Left lobe of liver (tissue), 2 donors: ENCODE results near the gene IL4I1. TPM values are rescaled to one million over a fixed set of nuclear protein-coding genes. Genes with fewer than 3 reads are reported as not detected.
A peak's percentile ranks its signal among the peaks of the same experiment; 100 is the strongest.

Experiments
- ATAC-seq: fragments of 200-7000 bp; cut with Tn5 transposase; one replicate; pipeline ENCODE4 v1.9.1; 2020; ENCODE audit warnings: mild to moderate bottlenecking, moderate library complexity
- DNase-seq: peaks from one replicate; pipeline ENCODE4 v3.0.0-alpha.2; 2020; ENCODE audit warnings: low spot score
- total RNA-seq: library from RNA; stranded (reverse); gene quantifications from one replicate; pipeline ENCODE4 v1.2.1, GENCODE V29; 2021
- donor health status: DM: no; HTN: no; CAD: no; lungs with moderate emphysema.
- donor health status: DM: no; HTN: yes; CAD: no.

Gene IL4I1
- total RNA-seq, 1 donor from 2014 or later: 0.13 TPM

DNA sequence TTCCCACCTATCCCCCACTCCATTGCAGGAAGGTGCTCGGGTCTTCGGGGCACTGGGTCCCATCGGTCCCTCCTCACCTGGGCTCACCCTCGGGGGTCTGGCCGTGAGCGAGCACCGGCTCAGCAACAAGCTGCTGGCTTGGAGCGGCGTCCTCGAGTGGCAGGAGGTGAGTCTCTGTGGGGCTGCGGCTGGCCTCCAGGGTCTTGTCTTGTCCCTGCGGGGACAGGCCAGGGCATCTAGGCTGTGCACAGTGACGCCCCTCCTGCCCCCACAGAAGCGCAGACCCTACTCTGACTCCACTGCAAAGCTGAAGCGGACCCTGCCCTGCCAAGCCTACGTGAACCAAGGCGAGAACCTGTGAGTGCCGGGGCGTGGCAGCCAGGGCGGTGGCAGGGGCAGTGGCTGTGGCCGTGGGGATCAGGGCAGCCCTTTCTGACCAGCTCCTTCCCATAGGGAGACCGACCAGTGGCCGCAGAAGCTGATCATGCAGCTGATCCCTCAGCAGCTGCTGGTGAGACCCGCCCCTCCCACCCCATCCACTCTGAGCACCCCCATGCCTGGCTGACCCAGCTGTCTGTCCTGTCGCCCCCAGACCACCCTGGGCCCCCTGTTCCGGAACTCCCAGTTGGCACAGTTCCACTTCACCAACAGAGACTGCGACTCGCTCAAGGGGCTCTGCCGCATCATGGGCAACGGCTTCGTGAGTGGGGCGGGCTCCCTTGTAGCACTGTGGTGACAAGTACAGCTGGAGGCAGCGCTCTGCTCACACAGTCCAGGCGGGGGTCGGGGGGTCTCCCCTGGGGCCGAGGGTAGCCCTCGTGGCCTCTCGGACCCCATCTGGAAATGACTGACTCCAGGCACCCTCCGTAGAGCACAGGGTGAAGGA, 42.1 kb downstream of the IL4I1 start:
- DNase-seq (peak; percentile 53), ATAC-seq (no peak)

DNA sequence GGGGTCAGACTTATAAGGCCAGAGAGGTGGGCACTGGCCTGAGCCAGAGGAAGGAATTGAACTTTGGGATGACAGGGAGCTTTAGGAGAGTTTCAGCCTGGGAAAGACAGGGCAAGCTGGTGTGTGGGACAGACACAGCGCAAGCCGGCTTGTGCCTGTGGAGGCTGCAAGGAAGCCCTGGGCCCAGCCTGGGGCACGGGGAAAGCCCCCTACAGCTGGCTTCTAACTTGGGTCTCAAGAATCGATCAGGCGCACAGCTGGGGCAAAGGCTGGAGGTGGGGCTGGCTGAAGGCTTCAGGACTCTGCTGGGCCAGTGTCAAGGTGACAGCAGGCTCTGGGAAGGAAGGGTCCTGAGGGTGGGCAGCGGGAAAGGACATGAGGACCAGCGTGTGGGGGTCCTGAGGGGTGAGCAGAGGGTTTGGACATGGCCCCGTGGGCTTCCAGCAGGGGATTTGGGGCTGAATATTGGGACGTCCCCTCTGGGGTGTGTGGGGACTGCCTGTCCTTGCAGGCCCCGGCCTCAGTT, 42.8 kb downstream of the IL4I1 start:
- no peak for ATAC-seq
- no peak for DNase-seq

DNA sequence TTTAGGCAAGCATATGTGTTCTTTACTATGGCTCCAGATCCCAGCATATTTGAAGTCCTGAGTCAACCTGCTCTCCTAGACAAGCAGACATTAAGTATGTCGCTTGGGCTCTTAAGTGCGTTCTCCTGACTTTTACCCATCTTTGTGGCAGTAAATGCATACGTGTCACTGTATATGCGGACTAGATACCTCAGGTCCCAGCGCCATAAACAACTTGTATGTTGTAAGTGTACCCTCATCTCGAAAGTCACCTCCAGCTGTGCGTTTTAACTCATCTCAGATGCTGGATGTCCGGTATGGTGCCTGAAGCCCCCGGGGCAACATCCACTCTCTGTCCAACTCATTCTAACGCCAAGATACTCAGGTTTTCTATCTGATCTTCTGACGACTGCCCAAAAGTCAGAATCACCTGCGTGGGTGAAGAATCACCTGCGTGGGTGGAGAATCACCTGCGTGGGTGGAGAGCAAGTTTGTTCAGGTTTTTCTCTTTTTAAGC, 44.0 kb downstream of the IL4I1 start:
- ATAC-seq (no peak), DNase-seq (no peak)

DNA sequence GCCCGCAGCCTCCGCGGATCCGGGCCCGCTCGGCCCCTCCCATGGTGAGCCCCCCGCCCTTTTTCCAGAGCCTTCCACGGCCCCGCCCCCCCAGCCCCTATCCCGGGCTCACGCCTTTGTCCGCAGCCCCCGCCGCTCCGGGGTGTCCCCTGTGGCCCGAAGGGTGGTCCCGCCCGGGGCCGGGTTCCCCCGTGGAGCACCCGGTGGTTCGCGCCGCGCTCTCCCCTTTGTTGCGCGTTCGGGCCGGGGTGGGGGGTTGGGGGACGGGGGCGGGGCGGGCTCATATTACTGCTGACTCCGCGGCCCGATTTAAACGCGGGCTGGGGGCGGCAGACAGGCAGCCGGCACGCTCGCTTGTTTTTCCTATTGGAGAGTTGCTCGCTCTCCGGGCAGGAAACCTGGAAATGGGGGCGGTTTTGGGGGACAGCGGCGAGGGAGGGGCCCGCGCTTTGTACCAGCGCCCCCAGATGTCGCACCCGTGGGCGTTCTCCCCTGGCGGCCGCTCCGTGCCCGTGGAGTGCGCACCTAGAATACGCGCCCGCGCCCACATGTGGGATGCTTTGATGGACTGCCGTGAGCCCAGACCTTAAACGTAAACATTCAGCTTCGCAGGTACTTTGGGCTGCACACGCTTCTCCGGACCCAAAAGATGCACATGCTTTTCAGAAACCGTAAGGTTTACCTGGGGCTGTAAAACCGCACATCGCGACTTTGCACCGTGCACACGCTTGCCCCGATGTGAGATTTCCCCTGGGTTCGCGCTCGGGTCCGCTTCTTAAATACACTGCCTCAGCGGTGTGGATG, 45.0 kb downstream of the IL4I1 start:
- DNase-seq (no peak), ATAC-seq (peak; percentile 3)

DNA sequence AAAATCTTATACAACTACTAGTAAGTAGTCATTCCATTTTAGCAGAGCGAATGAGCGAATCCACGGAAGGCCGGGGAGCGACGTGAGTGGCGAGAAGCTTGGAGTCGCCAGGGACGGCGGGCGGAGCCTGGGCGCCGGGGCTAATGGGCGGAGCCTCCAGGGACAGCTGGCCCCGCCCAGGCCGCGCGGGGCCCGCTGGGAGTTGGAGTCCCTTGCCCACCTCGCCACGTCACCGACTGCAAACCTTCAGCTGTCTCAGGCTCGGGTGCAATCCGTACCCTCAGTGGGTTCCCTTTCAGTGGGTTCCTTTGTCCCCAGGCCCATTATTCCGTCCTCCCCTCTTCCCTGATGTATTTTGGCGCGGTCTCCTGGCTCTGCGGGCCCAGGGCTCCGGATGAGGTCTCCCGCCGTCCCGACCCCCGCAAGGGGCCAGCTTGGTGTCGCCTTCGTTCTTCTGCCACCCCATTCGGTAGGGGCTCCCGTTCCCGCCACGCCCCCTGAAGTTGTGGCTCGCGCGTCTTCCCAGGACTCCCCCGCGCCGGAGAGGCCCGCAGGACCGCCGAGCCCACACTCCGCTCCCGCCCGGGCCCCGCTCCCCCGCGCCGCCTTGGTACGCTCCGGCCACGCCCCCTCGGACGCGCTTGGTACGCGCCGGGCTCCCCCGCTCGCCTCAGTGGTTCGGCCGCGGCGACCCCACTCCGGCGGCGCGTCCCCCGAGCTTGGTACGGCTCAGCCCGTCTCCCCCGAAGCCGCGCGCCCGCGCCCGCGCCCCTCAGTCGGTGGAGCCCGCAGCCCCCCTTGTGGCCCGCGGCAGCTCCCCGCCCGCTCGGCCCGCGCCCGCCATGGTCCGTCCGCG, 46.0 kb downstream of the IL4I1 start, which contains the start of gene PTOV1:
Gene PTOV1, plus strand, starts transcription at position 673 of the 856 bp plus-strand sequence.
- DNase-seq (peak; percentile 93), ATAC-seq (peak; percentile 93)

DNA sequence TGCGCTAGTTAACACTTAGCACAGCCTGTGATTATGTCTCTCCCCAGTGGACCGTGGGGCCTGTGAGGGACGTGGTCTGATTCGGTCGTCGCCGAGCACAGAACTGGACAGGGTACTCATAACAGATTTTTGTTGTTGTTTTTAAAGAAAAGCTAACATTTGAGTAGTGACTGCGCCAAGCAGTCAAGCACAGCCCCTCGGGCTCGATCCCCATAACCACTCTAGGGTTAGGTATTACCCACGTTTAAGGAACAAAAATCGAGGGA, 46.5 kb downstream of the IL4I1 start:
- no peak for ATAC-seq
- DNase-seq: no peak

DNA sequence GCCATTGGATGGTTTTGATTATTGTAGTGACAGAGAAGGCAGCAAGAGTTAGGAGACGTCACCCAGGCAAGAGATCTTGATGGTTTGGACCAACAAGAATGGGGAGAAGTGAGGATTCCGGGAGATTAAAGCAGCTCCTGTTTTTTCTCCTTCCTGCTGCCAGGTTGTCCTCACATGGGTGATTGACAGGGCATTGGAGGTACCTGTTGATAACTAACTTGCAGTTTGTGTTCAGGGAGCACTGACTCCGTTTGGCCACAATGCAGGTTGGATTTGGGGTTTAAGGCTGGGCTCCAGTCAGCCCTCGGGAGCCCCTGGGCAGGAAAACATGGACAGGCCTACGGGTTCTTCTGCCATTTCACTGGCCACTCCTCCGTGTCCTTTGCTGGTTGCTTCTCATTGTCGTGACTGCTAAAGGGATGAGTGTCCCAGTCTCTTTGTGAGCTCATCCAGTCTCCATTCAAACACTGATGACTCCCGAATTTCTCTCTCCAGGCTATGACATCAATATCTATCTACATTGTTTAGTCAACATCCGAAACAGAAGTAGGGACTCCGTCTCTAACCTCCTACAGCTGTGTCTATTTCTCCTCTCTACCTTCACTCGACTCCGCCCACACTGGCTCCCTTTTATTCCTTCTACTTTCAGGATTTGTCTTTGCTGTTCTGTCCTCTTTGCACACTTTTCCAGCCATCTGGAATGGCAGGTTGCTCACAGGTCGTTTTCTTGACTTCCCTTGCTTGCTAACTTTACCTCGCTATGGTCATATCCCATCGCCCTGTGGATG, 47.1 kb downstream of the IL4I1 start:
- DNase-seq (no peak), ATAC-seq (no peak)

DNA sequence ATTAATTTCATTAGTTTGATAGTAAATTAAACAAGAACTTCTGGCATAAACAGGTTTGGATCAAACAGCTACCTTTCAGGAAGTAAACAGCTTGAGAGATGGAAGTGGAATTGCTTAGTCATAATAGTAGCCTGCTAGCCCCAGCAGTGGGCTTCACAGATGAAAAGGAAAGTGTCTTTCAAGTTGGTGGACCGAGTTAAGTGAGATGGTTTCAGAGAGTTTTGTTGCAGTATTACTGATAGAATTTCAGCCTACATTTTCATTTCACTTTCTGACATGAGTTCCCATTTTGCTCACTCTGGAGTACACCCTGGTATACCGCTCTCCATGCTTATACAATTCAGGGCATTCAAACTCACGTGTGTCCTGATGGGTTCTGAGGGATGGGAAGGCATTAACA, 47.7 kb downstream of the IL4I1 start:
- ATAC-seq (no peak), DNase-seq (no peak)

DNA sequence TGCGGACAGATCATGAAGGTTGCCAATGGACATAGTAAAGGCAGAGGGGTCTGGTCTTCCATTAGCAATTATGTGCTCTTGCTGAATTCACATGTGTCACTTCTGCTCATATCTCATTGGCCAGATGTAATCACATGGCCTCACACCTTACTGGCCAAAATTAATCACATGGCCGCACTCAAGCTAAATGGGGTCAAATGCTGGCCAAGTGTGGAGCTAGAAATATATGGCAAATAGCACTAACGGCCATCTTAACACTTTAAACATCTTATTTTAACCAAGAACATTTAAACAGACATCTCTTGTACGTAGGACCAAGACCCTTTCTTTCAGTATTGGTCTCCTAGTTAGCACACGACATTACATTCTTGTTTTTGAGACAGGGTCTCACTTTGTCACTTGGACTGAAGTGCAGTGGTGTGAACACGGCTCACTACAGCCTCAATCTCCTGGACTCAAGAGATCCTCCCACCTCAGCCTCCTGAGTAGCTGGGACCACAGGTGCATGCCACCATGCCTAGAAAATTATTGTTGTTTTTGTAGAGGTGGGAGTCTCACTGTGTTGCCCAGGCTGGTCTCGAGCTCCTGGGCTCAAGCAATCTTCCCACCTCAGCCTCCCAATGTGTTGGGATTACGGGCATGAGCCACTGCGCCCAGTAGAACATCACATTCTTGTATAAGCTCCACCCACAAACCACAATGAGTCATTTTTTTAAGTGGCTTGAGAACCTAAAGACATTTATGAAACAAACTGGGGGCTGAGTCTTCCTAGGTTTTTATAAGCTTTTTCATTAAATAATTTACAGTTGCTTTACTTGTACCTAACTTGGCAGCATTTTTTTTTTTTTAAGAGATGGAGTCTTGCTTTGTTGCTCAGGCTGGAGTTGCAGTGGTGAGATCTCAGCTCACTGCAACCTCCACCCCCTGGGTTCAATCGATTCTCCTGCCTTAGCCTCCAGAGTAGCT, 48.7 kb downstream of the IL4I1 start:
- ATAC-seq: no peak
- DNase-seq: no peak

DNA sequence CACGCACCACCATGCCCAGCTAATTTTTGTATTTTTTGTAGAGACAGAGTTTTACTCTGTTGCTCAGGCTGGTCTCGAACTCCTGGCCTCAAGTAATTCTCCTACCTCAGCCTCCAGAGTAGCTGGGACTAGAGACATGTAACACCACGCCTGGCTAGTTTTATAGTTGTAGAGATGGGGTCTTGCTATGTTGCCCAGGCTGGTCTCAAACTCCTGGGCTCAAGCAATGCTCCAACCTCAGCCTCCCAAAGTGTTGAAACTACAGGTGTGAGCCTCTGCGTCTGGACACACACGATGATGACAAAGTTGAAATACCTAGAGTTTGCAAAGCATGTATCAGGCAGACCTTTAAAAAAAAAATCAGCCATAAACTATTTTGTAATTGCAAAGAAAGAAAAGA, 50.3 kb downstream of the IL4I1 start:
- DNase-seq: no peak
- no peak for ATAC-seq

DNA sequence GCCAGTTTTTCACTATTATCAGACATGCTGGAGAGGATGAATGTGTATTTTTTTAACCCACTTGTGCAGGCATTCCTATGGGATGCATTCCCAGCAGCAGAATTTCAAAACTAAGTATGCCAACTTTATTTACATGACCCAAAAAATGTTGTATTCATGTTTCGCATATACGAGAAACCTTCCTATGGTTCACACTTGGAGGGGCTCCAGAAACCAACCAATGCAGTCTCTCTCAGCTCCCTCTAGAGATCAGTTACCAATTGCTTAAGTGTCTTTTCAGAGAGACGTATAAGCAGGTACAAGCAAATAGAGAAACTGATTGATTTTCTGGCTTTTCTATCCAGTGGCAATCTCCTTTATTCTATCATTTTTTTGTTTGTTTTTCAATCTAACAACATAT, 51.3 kb downstream of the IL4I1 start:
- no peak for ATAC-seq
- no peak for DNase-seq

DNA sequence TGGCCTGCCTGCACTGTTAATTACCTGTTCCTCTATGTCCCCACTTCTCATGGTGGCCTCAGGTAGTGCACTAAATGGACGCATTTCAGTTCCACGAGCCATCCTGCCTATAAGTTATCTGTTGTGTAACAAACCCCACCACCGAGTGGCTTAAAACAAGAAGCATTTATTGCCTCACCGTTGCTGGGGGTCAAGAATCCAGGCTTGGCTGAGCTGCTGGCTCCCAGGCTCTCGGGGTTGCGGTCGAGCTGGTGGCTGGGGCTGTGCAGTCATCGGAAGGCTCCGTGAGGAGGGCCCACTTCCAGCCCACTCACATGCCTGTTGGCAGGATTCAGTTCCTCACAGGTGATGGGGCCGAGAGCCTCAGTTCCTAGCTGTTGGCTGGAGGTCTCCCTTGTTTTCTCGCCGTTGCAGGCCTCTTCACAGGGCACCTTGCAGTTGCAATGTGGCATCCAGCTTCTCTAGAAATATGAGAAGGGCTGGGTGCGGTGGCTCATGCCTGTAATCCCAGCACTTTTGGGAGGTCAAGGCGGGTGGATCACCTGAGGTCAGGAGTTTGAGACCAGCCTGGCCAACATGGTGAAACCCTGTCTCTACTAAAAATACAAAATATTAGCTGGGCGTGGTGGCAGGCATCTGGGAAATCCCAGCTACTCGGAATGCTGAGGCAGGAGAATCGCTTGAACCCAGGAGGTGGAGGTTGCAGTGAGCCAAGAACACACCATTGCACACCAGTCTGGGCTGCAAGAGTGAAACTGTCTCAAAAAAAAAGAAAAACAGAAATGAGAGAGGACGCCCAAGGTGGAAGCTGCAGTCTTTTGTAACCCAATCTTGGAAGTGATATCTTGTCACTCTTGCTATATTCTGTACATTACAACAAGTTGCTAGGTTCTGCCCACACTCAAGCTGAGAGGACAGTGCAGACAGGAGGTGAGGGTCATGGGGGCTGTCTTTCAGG, 52.3 kb downstream of the IL4I1 start:
- DNase-seq (no peak), ATAC-seq (no peak)

DNA sequence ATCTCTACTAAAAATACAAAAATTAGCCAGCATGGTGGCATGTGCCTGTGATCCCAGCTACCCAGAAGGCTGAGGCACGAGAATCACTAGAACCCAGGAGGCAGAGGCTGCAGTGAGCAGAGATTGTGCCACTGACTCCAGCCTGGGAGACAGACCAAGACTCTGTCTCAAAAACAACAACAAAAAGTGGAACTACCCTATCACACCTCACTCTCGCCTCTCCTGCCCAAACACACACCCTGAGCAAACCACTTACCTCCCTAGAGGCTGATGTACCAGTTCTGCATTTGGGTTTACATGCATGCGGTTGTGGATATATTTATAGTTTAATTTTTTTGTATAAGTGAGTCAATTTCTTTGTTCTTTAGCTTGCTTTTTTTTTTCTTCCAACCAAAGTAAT, 53.4 kb downstream of the IL4I1 start:
- no peak for DNase-seq
- ATAC-seq: no peak

DNA sequence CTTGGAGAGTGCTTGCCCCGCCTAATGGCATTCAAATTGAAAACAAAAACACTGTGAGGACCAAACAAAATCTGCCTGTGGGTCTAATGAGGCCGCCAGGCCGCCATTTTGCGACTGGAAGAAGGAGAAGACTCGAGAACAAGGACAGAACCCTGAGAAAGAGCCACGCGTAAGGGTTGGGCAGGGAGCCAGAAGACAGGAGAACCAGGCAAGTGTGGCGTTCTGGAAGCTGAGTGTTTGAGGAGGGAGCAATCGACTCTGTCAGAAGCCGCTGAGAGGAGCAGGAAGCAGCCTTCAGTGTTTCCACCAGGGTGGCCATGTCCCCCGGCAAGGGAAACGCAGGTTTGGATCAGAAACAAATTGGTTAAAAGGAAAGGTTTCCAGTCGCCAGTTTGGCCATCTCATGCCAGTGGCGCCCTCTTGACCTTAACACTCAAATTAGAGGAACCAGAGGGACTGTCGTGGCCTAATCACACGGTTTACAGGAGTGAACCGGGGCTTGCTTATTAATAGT, 55.9 kb downstream of the IL4I1 start:
- no peak for DNase-seq
- ATAC-seq: no peak

DNA sequence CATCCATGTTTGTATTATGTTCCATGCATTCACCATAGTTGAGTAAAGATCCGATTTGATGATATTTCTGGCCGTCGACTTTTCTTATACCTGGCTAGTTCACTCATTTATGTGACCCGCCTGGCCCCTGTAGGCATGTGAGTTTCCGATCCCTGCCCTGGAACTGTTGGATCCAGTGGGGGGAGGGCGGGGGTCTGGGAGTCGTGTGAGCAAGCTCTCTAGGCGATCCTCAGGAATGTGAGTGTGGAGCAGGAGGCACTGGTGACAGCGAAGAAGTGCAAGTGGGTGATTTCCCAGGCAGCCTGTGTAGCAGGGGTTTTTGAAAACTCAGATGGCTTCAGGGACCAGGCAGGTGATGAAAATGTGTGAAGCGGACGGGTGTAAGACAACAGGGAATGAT, 56.4 kb downstream of the IL4I1 start:
- ATAC-seq (no peak), DNase-seq (no peak)

DNA sequence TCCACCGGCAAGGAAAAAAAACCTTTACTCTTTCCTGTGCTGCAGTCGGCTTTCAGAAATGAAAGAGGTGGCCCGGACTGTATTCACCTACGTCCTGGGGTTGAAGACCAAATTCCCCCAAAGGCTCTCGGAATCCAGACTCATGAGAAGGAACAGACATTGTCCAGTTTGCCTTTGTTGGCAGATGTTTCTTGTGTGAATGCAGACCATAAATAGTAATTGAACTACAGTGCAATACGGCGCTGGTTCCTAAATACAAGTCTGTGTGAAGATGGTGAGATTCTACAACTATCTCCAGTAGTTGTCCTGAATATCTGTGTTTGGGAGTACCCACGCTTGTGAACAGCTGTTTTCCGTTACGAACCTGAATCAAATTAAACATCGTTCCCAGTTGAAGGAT, 57.0 kb downstream of the IL4I1 start:
- ATAC-seq: no peak
- no peak for DNase-seq
